CD4-positive, alpha-beta T cell (primary cell): ENCODE measurements around the gene TMEM233. TPM values are rescaled to one million over a fixed set of nuclear protein-coding genes. Genes with fewer than 3 reads are reported as not detected.

ENCODE experiments used
- ATAC-seq: fragments of 200-7000 bp; cut with Tn5 transposase; one replicate; pipeline ENCODE4 v1.10.0; 2022; ENCODE audit warnings: mild to moderate bottlenecking; ENCODE audit not compliant: poor library complexity
- CTCF ChIA-PET: fragments of 350-600 bp; sonication (Branson Sonifier 250); formaldehyde crosslinking; loops from one replicate; lab custom pipeline; 2021; ENCODE audit warnings: antibody characterized with exemption, inconsistent platforms; lab: Charles Lee
- POLR2A ChIA-PET: fragments of 350-600 bp; sonication (Branson Sonifier 250); formaldehyde crosslinking; loops from one replicate; lab custom pipeline; 2021; ENCODE audit warnings: antibody characterized with exemption, inconsistent platforms; lab: Charles Lee
- DNase-seq, 14 experiments: peaks; one replicate each; pipeline ENCODE4 v3.0.0-alpha.2; 2013 to 2020; ENCODE audit warnings: mixed read lengths in 2 of 14
- H3K27ac ChIP-seq, 2 donors: one replicate each; pipeline versions ENCODE4 v1.5.1 to v1.7.0; 2013; ENCODE audit warnings: low read length in 2 of 2, low read depth in 1 of 2, mild to moderate bottlenecking in 1 of 2
- H3K27me3 ChIP-seq, 2 experiments: 1 replicate in 1 of 2; 2 replicates in 1 of 2; pipeline versions ENCODE4 v1.6.1 to v1.7.0; 2013; ENCODE audit warnings: low read length in 2 of 2, control low read depth in 1 of 2, mild to moderate bottlenecking in 1 of 2, moderate library complexity in 1 of 2; ENCODE audit not compliant: insufficient read depth in 2 of 2, control insufficient read depth in 1 of 2
- H3K36me3 ChIP-seq: one replicate; pipeline ENCODE4 v1.6.1; 2013; ENCODE audit warnings: low read length, control low read depth; ENCODE audit not compliant: insufficient read depth
- H3K4me1 ChIP-seq: one replicate; pipeline ENCODE4 v1.6.1; 2013; ENCODE audit warnings: low read length, control low read depth; ENCODE audit not compliant: insufficient read depth
- H3K4me3 ChIP-seq: one replicate; pipeline ENCODE4 v1.5.1; 2013; ENCODE audit warnings: mild to moderate bottlenecking, low read length, moderate library complexity
- H3K9me3 ChIP-seq, 2 experiments: 1 replicate in 1 of 2; 2 replicates in 1 of 2; pipeline versions ENCODE4 v1.6.1 to v1.7.0; 2013; ENCODE audit warnings: low read length in 2 of 2, mild to moderate bottlenecking in 2 of 2, control low read depth in 1 of 2, moderate library complexity in 1 of 2; ENCODE audit not compliant: control insufficient read depth in 1 of 2, insufficient read depth in 1 of 2
- H3K27ac Mint-ChIP-seq: one replicate; pipeline ENCODE4 v1.8.0; 2020; ENCODE audit warnings: mixed read lengths
- H3K27me3 Mint-ChIP-seq: one replicate; pipeline ENCODE4 v1.8.0; 2021; ENCODE audit warnings: mixed read lengths
- H3K36me3 Mint-ChIP-seq: one replicate; pipeline ENCODE4 v1.8.0; 2021; ENCODE audit warnings: low read depth, mixed read lengths
- H3K4me1 Mint-ChIP-seq: one replicate; pipeline ENCODE4 v1.8.0; 2021; ENCODE audit warnings: low read depth, mixed read lengths
- H3K4me3 Mint-ChIP-seq: one replicate; pipeline ENCODE4 v1.8.0; 2020; ENCODE audit warnings: mild to moderate bottlenecking, mixed read lengths
- H3K9me3 Mint-ChIP-seq: one replicate; pipeline ENCODE4 v1.8.0; 2020; ENCODE audit warnings: mixed read lengths
- CTCF ChIP-seq: fragments of 200-600 bp; IDR thresholded peaks from one replicate; pipeline ENCODE4 v1.8.0; 2022; ENCODE audit warnings: antibody characterized with exemption, mild to moderate bottlenecking
- intact Hi-C, 2 experiments: fragments of 100-400 bp; cut with DNase I in 1 of 2; cut with micrococcal nuclease in 1 of 2; formaldehyde crosslinking; loops; one replicate each; pipeline versions ENCODE4 v1.15.1 to v1.9.0; 2023 to 2025; cut with DNase I, micrococcal nuclease
- total RNA-seq, 174 experiments: library from RNA in 2 of 174; stranded (reverse) in 2 of 174; gene quantifications; one replicate each; pipeline ENCODE4 v1.2.3 and lab custom pipeline; 2021 to 2026

Gene TMEM233
- total RNA-seq, 2 experiments from 2014 or later = not detected

- ATAC-seq (no peak), DNase-seq (no peak)
- H3K9me3 ChIP-seq = no peaks in the 10 kb centered on the region
- ChIA-PET POLR2A (no interaction called here), CTCF (no interaction called here)
- H3K4me3 Mint-ChIP-seq = no peak overlapping the region
- H3K36me3 ChIP-seq = no peaks in the 10 kb centered on the region
- no peak overlapping the region for H3K4me3 ChIP-seq
- no peaks in the 10 kb centered on the region for H3K27me3 ChIP-seq
- no peak overlapping the region for H3K27ac ChIP-seq
- no peaks in the 10 kb centered on the region for H3K4me1 ChIP-seq
- TF ChIP-seq CTCF = no peak
- H3K9me3 Mint-ChIP-seq = no peaks in the 10 kb centered on the region
- H3K4me1 Mint-ChIP-seq = no peaks in the 10 kb centered on the region
- H3K27me3 Mint-ChIP-seq = peaks cover 18% of the 10 kb centered on the region
- no peak overlapping the region for H3K27ac Mint-ChIP-seq
- no peaks in the 10 kb centered on the region for H3K36me3 Mint-ChIP-seq
- intact Hi-C loops = no loop called here
Measured at GRCh38 chr12:119565404-119565803, 28.2 kb upstream of the TMEM233 start.

- Histone ChIP-seq H3K4me1 (no peaks in the 10 kb centered on the region), H3K4me3 (no peak overlapping the region), H3K27ac (no peak overlapping the region), H3K27me3 (no peaks in the 10 kb centered on the region), H3K9me3 (peaks cover 0 to 5% of the 10 kb centered on the region in 2 experiments), H3K36me3 (no peaks in the 10 kb centered on the region)
- ChIA-PET CTCF (no interaction called here), POLR2A (no interaction called here)
- no peak for TF ChIP-seq CTCF
- ATAC-seq = no peak
- no peaks in the 10 kb centered on the region for H3K36me3 Mint-ChIP-seq
- intact Hi-C loops = no loop called here
- peaks cover 20% of the 10 kb centered on the region for H3K27me3 Mint-ChIP-seq
- no peak overlapping the region for H3K4me3 Mint-ChIP-seq
- no peaks in the 10 kb centered on the region for H3K9me3 Mint-ChIP-seq
- no peak overlapping the region for H3K27ac Mint-ChIP-seq
- no peak for DNase-seq
- no peaks in the 10 kb centered on the region for H3K4me1 Mint-ChIP-seq
Measured at GRCh38 chr12:119570771-119571170, 22.8 kb upstream of the TMEM233 start.

GRCh38 chr12:119573086-119573485 is 20.5 kb upstream of the TMEM233 start:
- ATAC-seq (no peak), DNase-seq (no peak)
- Mint-ChIP-seq H3K27me3 (peaks cover 28% of the 10 kb centered on the region), H3K4me3 (no peak overlapping the region), H3K27ac (no peak overlapping the region), H3K9me3 (no peaks in the 10 kb centered on the region), H3K36me3 (no peaks in the 10 kb centered on the region), H3K4me1 (no peaks in the 10 kb centered on the region)
- TF ChIP-seq CTCF = no peak
- H3K4me3 ChIP-seq = no peak overlapping the region
- intact Hi-C loops = no loop called here
- no peaks in the 10 kb centered on the region for H3K4me1 ChIP-seq
- CTCF ChIA-PET = no interaction called here
- no peak overlapping the region for H3K27ac ChIP-seq
- peaks cover 0 to 5% of the 10 kb centered on the region in 2 experiments for H3K9me3 ChIP-seq
- POLR2A ChIA-PET = no interaction called here
- peaks cover 0 to 2% of the 10 kb centered on the region in 2 experiments for H3K27me3 ChIP-seq
- no peaks in the 10 kb centered on the region for H3K36me3 ChIP-seq
